ENCODE measurements around the gene GOLGA8R.
"Not testable (repeated sequence)": the region's sequence is repeated elsewhere in the genome, so short reads cannot be mapped to it uniquely, and the experiment has no call there.

The GOLGA8R gene

GRCh38 chr15:30414160-30414559 lies at the start of gene GOLGA8R:
GOLGA8R (minus strand) TSS chr15:30414260; CDS start chr15:30414162, 98 bp downstream.
- not testable (repeated sequence) for TF ChIP-seq GATA2, GATA3 (IDR thresholded peaks at IDR 0.05; ENCODE audit: low read depth, low read length)

DNA sequence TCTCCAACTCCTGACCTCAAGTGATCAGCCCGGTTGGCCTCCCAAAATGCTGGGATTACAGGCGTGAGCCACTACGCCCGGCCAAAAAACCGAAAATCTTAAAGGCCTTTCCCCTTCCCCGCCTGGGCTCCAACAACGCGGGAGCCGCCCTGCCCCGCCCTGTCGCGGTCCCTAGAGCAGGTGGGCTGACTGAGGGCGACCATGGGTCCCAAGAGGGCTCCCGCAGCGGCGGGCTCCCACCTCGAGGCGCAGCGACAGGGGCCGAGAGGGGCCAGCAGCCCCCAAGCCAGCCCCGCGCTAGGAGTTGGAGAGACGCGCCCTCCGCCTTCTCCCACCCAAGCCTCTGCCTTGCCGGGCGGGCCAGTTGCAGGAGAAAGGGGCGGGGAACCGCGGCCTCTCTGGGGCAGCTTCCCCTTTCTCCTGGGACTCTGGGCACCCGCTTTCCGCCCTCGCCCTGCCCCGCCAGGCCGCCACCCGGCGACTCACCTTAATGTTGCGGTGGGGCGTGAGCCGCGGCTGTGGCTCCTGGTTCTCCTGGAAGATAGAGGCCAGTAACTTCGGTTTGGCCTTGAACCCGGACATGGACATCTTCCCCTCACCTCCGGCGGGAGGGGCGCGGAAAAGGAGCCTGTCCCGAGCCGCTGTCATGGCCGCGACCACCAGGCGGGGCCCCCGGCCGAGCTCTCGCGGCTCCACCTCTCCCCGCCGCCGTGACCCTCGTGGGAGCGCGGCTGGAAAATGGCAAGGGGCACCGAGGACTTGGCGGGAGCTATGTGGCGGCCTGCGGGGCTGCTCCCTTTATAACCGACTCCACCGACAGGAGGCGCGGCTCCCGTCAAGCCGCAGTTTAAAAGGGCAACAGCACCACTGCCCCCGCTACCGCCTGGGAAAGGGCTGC lies 21.0 kb downstream of the GOLGA8R start, which contains the start of gene CHRFAM7A:
TSS of gene CHRFAM7A (minus strand) at position 775 of the 898 bp plus-strand sequence. CDS start 10,189 bp downstream, outside the sequence.
- not testable (repeated sequence) for TF ChIP-seq GATA2, GATA3 (IDR thresholded peaks at IDR 0.05; ENCODE audit: low read depth, low read length)

Data from SH-SY5Y (cell line).